GM23248 (cell line): ENCODE results near the gene SLC25A48.

Experiments used
- EZH2 ChIP-seq: fragments of 200-600 bp; sonication (generic); IDR thresholded peaks from 2 replicates; pipeline ENCODE4 v1.6.1; 2018; ENCODE audit warnings: antibody characterized with exemption, mild to moderate bottlenecking; ENCODE audit not compliant: insufficient read depth, poor library complexity, severe bottlenecking
- EZH2phosphoT487 ChIP-seq: fragments of 200-600 bp; sonication (generic); IDR thresholded peaks from 2 replicates; pipeline ENCODE4 v1.6.1; 2018; ENCODE audit warnings: antibody characterized with exemption, moderate library complexity, mild to moderate bottlenecking, low read depth; ENCODE audit not compliant: insufficient read depth

- TF ChIP-seq EZH2 (no peak), EZH2phosphoT487 (no peak)
Measured at GRCh38 chr5:135873831-135874230, 39.4 kb downstream of the SLC25A48 start.
